HCT116 (cell line): ENCODE results near the gene WNT1. TPM values are rescaled to one million over a fixed set of nuclear protein-coding genes. Genes with fewer than 3 reads are reported as not detected.

ENCODE experiments used
- ATAC-seq: fragments of 200-7000 bp; cut with Tn5 transposase; 2 replicates; pipeline ENCODE4 v1.9.1; 2020; ENCODE audit warnings: mild to moderate bottlenecking, moderate library complexity
- BruUV-seq: library from RNA; stranded (reverse); fragments of 400-500 nt; replicated peaks from 2 replicates; lab custom pipeline; 2021; lab: Mats Ljungman, UMichigan
- CTCF ChIA-PET: fragments of 300-600 bp; sonication (Branson Sonifier 250); formaldehyde crosslinking; loops from one replicate; lab custom pipeline; 2021; ENCODE audit warnings: antibody characterized with exemption; lab: Charles Lee
- POLR2A ChIA-PET: fragments of 300-600, 350-600 bp; sonication (Branson Sonifier 250); formaldehyde crosslinking; loops from one replicate; lab custom pipeline; 2021; ENCODE audit warnings: antibody characterized with exemption; lab: Charles Lee
- RAD21 ChIA-PET, 2 experiments: fragments of 300-600 bp; sonication (Branson Sonifier 250); formaldehyde crosslinking; loops; one replicate each; lab custom pipeline; 2023; ENCODE audit warnings: low total read pairs in 2 of 2; ENCODE audit not compliant: uncharacterized antibody in 2 of 2, unreplicated experiment in 2 of 2, low non-redundant PET in 1 of 2; lab: Charles Lee
- DNase-seq: peaks from one replicate; pipeline ENCODE4 v3.0.0-alpha.2; 2010; ENCODE audit warnings: low read depth, low spot score
- H2AFZ ChIP-seq: fragments of 200-600 bp; shearing (Covaris generic), sonication (generic); 2 replicates; pipeline ENCODE4 v1.6.1; 2017; ENCODE audit warnings: low read depth, mixed run types, mixed read lengths, antibody characterized with exemption, low read length; ENCODE audit not compliant: poor library complexity, severe bottlenecking
- H3K27ac ChIP-seq: 2 replicates; pipeline ENCODE4 v1.5.1; 2012; ENCODE audit warnings: low read depth, low read length
- H3K27me3 ChIP-seq: fragments of 200-600 bp; sonication (generic); 2 replicates; pipeline ENCODE4 v1.6.1; 2016; ENCODE audit warnings: mixed run types, low read length, mixed read lengths; ENCODE audit not compliant: insufficient read depth
- H3K36me3 ChIP-seq, 2 experiments: fragments of 200-500 bp in 1 of 2; fragments of 200-600 bp in 1 of 2; sonication (Bioruptor generic) in 1 of 2; sonication (generic) in 1 of 2; 2 replicates each; pipeline versions ENCODE4 v1.5.1 to v1.6.1; 2014 to 2016; ENCODE audit warnings: low read length in 2 of 2, inconsistent platforms in 1 of 2, mixed read lengths in 1 of 2, mixed run types in 1 of 2; ENCODE audit not compliant: insufficient read depth in 2 of 2, control insufficient read depth in 1 of 2
- H3K4me1 ChIP-seq, 2 experiments: fragments of 200-600 bp in 1 of 2; sonication (generic) in 1 of 2; 2 replicates each; pipeline versions ENCODE4 v1.5.1 to v1.6.1; 2012 to 2017; ENCODE audit warnings: low read length in 2 of 2, inconsistent platforms in 1 of 2, mild to moderate bottlenecking in 1 of 2, mixed read lengths in 1 of 2, mixed run types in 1 of 2, moderate library complexity in 1 of 2; ENCODE audit not compliant: insufficient read depth in 2 of 2, control insufficient read depth in 1 of 2
- H3K4me2 ChIP-seq: fragments of 200-600 bp; sonication (generic); 2 replicates; pipeline ENCODE4 v1.6.1; 2017; ENCODE audit warnings: mixed run types, low read length, mixed read lengths
- H3K4me3 ChIP-seq, 2 experiments: fragments of 200-600 bp in 1 of 2; sonication (generic) in 1 of 2; replicated peaks in 1 of 2; 2 replicates each; pipeline ENCODE4 v1.5.1; 2011 to 2016; ENCODE audit warnings: low read length in 2 of 2, control low read depth in 1 of 2, low read depth in 1 of 2, mild to moderate bottlenecking in 1 of 2, mixed read lengths in 1 of 2, mixed run types in 1 of 2
- H3K79me2 ChIP-seq: fragments of 200-600 bp; sonication (generic); 2 replicates; pipeline ENCODE4 v1.6.1; 2017; ENCODE audit warnings: mild to moderate bottlenecking, mixed run types, low read length, moderate library complexity, mixed read lengths; ENCODE audit not compliant: insufficient read depth
- H3K9ac ChIP-seq: fragments of 200-600 bp; sonication (generic); 2 replicates; pipeline ENCODE4 v1.6.1; 2016; ENCODE audit warnings: low read length, mixed read lengths
- H3K9me2 ChIP-seq: fragments of 200-600 bp; sonication (generic), shearing (Covaris generic); 2 replicates; pipeline ENCODE4 v1.6.1; 2017; ENCODE audit warnings: mixed run types, mild to moderate bottlenecking, moderate library complexity; ENCODE audit not compliant: insufficient read depth
- H3K9me3 ChIP-seq, 2 experiments: fragments of 200-500 bp in 1 of 2; fragments of 200-600 bp in 1 of 2; sonication (Bioruptor generic) in 1 of 2; sonication (generic) in 1 of 2; 2 replicates each; pipeline ENCODE4 v1.6.1; 2014 to 2017; ENCODE audit warnings: low read length in 2 of 2, mixed read lengths in 2 of 2, inconsistent platforms in 1 of 2, low read depth in 1 of 2, mild to moderate bottlenecking in 1 of 2, mixed run types in 1 of 2, moderate library complexity in 1 of 2; ENCODE audit not compliant: control insufficient read depth in 1 of 2, insufficient read depth in 1 of 2
- H4K20me1 ChIP-seq: fragments of 200-600 bp; sonication (generic), shearing (Covaris generic); 2 replicates; pipeline ENCODE4 v1.6.1; 2017; ENCODE audit warnings: mixed run types, mild to moderate bottlenecking, moderate library complexity; ENCODE audit not compliant: insufficient read depth
- ELF1 ChIP-seq: IDR thresholded peaks from 2 replicates; pipeline ENCODE4 v1.6.1; 2012; ENCODE audit warnings: low read depth, borderline replicate concordance
- EZH2 ChIP-seq: fragments of 200-600 bp; sonication (generic); IDR thresholded peaks from 2 replicates; pipeline ENCODE4 v1.6.1; 2017; ENCODE audit warnings: antibody characterized with exemption, mixed run types
- EZH2phosphoT487 ChIP-seq: fragments of 200-600 bp; IDR thresholded peaks from 2 replicates; pipeline ENCODE4 v1.6.1; 2018; ENCODE audit warnings: antibody characterized with exemption, borderline replicate concordance
- FOSL1 ChIP-seq: IDR thresholded peaks from 2 replicates; pipeline ENCODE4 v1.6.1; 2012; ENCODE audit warnings: low read depth
- JUND ChIP-seq: IDR thresholded peaks from 2 replicates; pipeline ENCODE4 v1.6.1; 2012
- POLR2A ChIP-seq: IDR thresholded peaks from 2 replicates; pipeline ENCODE4 v1.7.0; 2011; ENCODE audit warnings: borderline replicate concordance; ENCODE audit not compliant: insufficient read depth, insufficient read length; ENCODE audit errors: extremely low read depth
- POLR2AphosphoS5 ChIP-seq: IDR thresholded peaks from 2 replicates; pipeline ENCODE4 v1.6.1; 2011; ENCODE audit warnings: mild to moderate bottlenecking, low read depth, low read length, moderate library complexity
- RAD21 ChIP-seq: IDR thresholded peaks from 2 replicates; pipeline ENCODE4 v1.6.1; 2012; ENCODE audit warnings: low read depth, mild to moderate bottlenecking
- SIN3A ChIP-seq: IDR thresholded peaks from 2 replicates; pipeline ENCODE4 v1.6.1; 2012; ENCODE audit warnings: low read depth
- SP1 ChIP-seq: IDR thresholded peaks from 2 replicates; pipeline ENCODE4 v1.6.1; 2012; ENCODE audit warnings: low read depth
- SRF ChIP-seq: IDR thresholded peaks from 2 replicates; pipeline ENCODE4 v1.6.1; 2012; ENCODE audit warnings: low read depth
- TCF7L2 ChIP-seq: IDR thresholded peaks from 2 replicates; pipeline ENCODE4 v1.7.0; 2011; ENCODE audit warnings: borderline replicate concordance, inconsistent platforms; ENCODE audit not compliant: insufficient read depth, insufficient read length; ENCODE audit errors: extremely low read depth
- YY1 ChIP-seq: IDR thresholded peaks from 2 replicates; pipeline ENCODE4 v1.6.1; 2011; ENCODE audit warnings: low read length, low read depth, moderate library complexity, mild to moderate bottlenecking; ENCODE audit not compliant: insufficient replicate concordance; ENCODE audit errors: extremely low read depth
- ZFX ChIP-seq: fragments of 450-650 bp; IDR thresholded peaks from 2 replicates; pipeline ENCODE4 v1.6.1; 2017
- intact Hi-C: fragments of 100-400 bp; cut with micrococcal nuclease; formaldehyde crosslinking; loops from 2 replicates; pipeline ENCODE4 v1.10.0; 2022
- total RNA-seq: library from RNA; stranded (reverse); gene quantifications from one replicate; pipeline ENCODE4 v1.2.1, GENCODE V29; 2021; ENCODE audit not compliant: unreplicated experiment
- TF ChIP-seq, protein P1 (sequence below), 3 experiments: fragments of 200-600 bp in 1 of 3; sonication (generic) in 1 of 3; IDR thresholded peaks in 2 of 3; conservative IDR thresholded peaks in 1 of 3; 2 replicates each; pipeline ENCODE4 v1.5.1; 2012 to 2017; ENCODE audit warnings: low read depth in 2 of 3, low read length in 2 of 3, antibody characterized with exemption in 1 of 3, borderline replicate concordance in 1 of 3, control low read depth in 1 of 3, mild to moderate bottlenecking in 1 of 3, mixed read lengths in 1 of 3, mixed run types in 1 of 3, moderate library complexity in 1 of 3; ENCODE audit not compliant: insufficient read depth in 1 of 3

WNT1 gene
- total RNA-seq, 1 experiment from 2014 or later = not detected

DNA sequence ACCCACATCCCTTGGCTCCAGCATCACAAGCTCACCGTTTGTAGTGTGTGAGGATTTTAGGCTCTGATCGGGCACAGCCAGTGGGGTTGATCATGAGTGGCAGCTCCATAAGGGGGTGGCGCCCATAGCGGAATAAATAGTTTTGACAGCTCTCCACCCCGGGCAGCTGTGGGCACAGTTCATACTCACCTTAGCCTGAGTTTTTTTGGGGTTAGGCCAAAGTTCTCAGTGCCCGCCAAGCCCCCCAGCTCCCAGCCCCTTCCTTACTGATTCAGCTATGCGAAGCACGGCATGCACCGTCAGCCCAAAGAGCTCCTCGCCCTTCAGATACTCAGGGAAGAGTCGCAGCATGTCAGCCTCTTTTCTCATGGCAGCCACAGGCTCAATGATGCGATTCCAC lies 46.4 kb downstream of the WNT1 start:
- no peak overlapping the region for H3K4me2 ChIP-seq
- H3K36me3 ChIP-seq = peaks cover 47 to 54% of the 10 kb centered on the region in 2 experiments
- H3K9me2 ChIP-seq = no peaks in the 10 kb centered on the region
- DNase-seq = no peak
- BruUV-seq = no TSS peak
- ATAC-seq = no peak
- no peak overlapping the region for H3K4me3 ChIP-seq
- peaks cover 0 to 5% of the 10 kb centered on the region in 2 experiments; a peak in 2 of 4 replicates for H3K4me1 ChIP-seq
- H3K79me2 ChIP-seq = peaks cover 14% of the 10 kb centered on the region; the same call in 1 of the 2 replicates
- no peaks in the 10 kb centered on the region for H4K20me1 ChIP-seq
- no peaks in the 10 kb centered on the region for H3K27me3 ChIP-seq
- no peaks in the 10 kb centered on the region for H3K9me3 ChIP-seq
- intact Hi-C loops = no loop called here
- H3K27ac ChIP-seq = no peak overlapping the region
- no peak overlapping the region for H2AFZ ChIP-seq
- ChIA-PET RAD21 (no interaction called here), CTCF (no interaction called here), POLR2A (no interaction called here)
- TF ChIP-seq JUND (no peak), ELF1 (no peak), YY1 (no peak)
- no peak overlapping the region for H3K9ac ChIP-seq

DNA sequence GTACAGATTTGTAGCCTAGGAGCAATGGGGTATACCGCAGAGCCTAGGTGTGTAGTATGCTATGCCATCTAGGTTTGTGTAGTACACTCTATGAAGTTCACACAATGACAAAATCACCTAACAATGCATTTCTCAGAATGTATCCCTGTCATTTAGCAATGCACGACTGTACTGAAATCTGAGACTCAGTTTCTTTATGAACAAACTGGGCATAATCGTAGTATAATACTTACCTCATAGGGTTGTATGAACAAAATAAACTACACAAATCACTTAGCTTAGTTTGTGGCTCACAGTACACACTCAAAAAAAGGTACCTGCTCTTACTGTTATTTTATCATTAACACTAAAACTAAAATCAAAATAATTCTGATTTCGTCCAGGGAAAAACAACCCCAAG lies 47.3 kb downstream of the WNT1 start:
- RAD21 ChIA-PET = no interaction called here
- Histone ChIP-seq H3K36me3 (peaks cover 47 to 60% of the 10 kb centered on the region in 2 experiments), H3K4me3 (no peak overlapping the region), H3K9ac (no peak overlapping the region), H3K27ac (no peak overlapping the region), H4K20me1 (no peaks in the 10 kb centered on the region), H2AFZ (no peak overlapping the region), H3K4me2 (no peak overlapping the region), H3K9me3 (no peaks in the 10 kb centered on the region), H3K4me1 (no peaks in the 10 kb centered on the region; a peak in 1 of 4 replicates), H3K9me2 (no peaks in the 10 kb centered on the region), H3K79me2 (peaks cover 14% of the 10 kb centered on the region; the same call in 1 of the 2 replicates), H3K27me3 (no peaks in the 10 kb centered on the region)
- CTCF ChIA-PET = no interaction called here
- ATAC-seq (no peak), DNase-seq (no peak)
- POLR2A ChIA-PET = no interaction called here
- no peak for TF ChIP-seq JUND
- TF ChIP-seq ZFX = no peak
- no peak for TF ChIP-seq FOSL1
- TF ChIP-seq, protein P1, sequence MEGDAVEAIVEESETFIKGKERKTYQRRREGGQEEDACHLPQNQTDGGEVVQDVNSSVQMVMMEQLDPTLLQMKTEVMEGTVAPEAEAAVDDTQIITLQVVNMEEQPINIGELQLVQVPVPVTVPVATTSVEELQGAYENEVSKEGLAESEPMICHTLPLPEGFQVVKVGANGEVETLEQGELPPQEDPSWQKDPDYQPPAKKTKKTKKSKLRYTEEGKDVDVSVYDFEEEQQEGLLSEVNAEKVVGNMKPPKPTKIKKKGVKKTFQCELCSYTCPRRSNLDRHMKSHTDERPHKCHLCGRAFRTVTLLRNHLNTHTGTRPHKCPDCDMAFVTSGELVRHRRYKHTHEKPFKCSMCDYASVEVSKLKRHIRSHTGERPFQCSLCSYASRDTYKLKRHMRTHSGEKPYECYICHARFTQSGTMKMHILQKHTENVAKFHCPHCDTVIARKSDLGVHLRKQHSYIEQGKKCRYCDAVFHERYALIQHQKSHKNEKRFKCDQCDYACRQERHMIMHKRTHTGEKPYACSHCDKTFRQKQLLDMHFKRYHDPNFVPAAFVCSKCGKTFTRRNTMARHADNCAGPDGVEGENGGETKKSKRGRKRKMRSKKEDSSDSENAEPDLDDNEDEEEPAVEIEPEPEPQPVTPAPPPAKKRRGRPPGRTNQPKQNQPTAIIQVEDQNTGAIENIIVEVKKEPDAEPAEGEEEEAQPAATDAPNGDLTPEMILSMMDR (IDR thresholded peaks at IDR 0.05 in 2 of 3, conservative IDR thresholded peaks at IDR 0.05 in 1 of 3; ENCODE audit: borderline replicate concordance in 1 of 3, insufficient read depth in 1 of 3, low read depth in 2 of 3, low read length in 2 of 3) = no peak
- TF ChIP-seq EZH2 = no peak
- TF ChIP-seq EZH2phosphoT487 = no peak
- TF ChIP-seq TCF7L2 = no peak
- no peak for TF ChIP-seq SIN3A
- no peak for TF ChIP-seq POLR2A
- no peak for TF ChIP-seq YY1
- no peak for TF ChIP-seq POLR2AphosphoS5
- TF ChIP-seq RAD21 = no peak
- TF ChIP-seq SRF = no peak
- TF ChIP-seq SP1 = no peak
- intact Hi-C loops = no loop called here
- no TSS peak for BruUV-seq
